ENCODE results near the gene GJA9. TPM values are rescaled to one million over a fixed set of nuclear protein-coding genes. Genes with fewer than 3 reads are reported as not detected.

The GJA9 gene
- total RNA-seq, 2 donors from 2014 or later = 0.09 to 0.28 TPM

GRCh38 chr1:38888423-38889333, 7.3 kb upstream of the GJA9 start:
- H3K4me3 ChIP-seq = no peak overlapping the region
- H3K27me3 ChIP-seq (replicated peaks; ENCODE audit: insufficient read depth) = no peaks in the 10 kb centered on the region
- WGBS = 83% methylated on average over 9 of the region's 9 CpGs
- H3K36me3 ChIP-seq = no peaks in the 10 kb centered on the region
- TF ChIP-seq POLR2AphosphoS5 (IDR thresholded peaks at IDR 0.05) (no peak), POLR2A (IDR thresholded peaks at IDR 0.05) (no peak)
- TF ChIP-seq, protein P1, sequence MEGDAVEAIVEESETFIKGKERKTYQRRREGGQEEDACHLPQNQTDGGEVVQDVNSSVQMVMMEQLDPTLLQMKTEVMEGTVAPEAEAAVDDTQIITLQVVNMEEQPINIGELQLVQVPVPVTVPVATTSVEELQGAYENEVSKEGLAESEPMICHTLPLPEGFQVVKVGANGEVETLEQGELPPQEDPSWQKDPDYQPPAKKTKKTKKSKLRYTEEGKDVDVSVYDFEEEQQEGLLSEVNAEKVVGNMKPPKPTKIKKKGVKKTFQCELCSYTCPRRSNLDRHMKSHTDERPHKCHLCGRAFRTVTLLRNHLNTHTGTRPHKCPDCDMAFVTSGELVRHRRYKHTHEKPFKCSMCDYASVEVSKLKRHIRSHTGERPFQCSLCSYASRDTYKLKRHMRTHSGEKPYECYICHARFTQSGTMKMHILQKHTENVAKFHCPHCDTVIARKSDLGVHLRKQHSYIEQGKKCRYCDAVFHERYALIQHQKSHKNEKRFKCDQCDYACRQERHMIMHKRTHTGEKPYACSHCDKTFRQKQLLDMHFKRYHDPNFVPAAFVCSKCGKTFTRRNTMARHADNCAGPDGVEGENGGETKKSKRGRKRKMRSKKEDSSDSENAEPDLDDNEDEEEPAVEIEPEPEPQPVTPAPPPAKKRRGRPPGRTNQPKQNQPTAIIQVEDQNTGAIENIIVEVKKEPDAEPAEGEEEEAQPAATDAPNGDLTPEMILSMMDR (IDR thresholded peaks at IDR 0.05) = no peak
- H3K9me3 ChIP-seq = no peaks in the 10 kb centered on the region
- H3K4me1 ChIP-seq (replicated peaks) = no peaks in the 10 kb centered on the region
- H3K27ac ChIP-seq = no peak overlapping the region
- intact Hi-C loops (cut with DNase I) = no loop called here
- no peak for DNase-seq (ENCODE audit: low spot score)

DNA sequence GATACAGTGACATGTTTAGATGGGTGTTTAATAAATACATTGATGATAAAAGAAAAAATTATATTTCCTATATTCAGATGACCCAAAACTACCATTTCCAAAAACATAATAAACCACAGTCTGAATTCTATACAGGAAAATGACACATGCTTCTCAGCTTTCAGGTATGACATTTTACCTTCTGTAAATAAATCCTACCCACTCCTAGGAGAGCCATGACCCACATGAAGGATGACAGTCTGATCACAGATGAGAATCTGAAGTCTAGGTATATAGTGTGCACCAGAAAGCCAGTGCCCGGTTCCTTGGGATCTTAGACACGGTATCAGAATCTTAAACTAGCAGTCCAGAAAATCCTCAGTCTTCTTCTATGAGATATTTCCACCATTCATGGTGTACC, 3.7 kb upstream of the GJA9 start:
- 96% methylated on average over 2 of the region's 2 CpGs for WGBS
- no peaks in the 10 kb centered on the region for H3K4me1 ChIP-seq (replicated peaks)
- H3K4me3 ChIP-seq = no peak overlapping the region
- no peak overlapping the region for H3K27ac ChIP-seq
- TF ChIP-seq POLR2AphosphoS5 (IDR thresholded peaks at IDR 0.05) (no peak), POLR2A (IDR thresholded peaks at IDR 0.05) (no peak)
- TF ChIP-seq, protein P1 (IDR thresholded peaks at IDR 0.05) = no peak
- H3K27me3 ChIP-seq (replicated peaks; ENCODE audit: insufficient read depth) = no peaks in the 10 kb centered on the region
- H3K9me3 ChIP-seq = no peaks in the 10 kb centered on the region
- H3K36me3 ChIP-seq = no peaks in the 10 kb centered on the region
- no peak for DNase-seq (ENCODE audit: low spot score)
- intact Hi-C loops (cut with DNase I) = no loop called here

- intact Hi-C loops (cut with DNase I) = no loop called here
- no peak for TF ChIP-seq POLR2AphosphoS5 (IDR thresholded peaks at IDR 0.05)
- no peak for TF ChIP-seq POLR2A (IDR thresholded peaks at IDR 0.05)
- TF ChIP-seq, protein P1 (IDR thresholded peaks at IDR 0.05) = no peak
- H3K4me3 ChIP-seq = no peak overlapping the region
Measured at GRCh38 chr1:38875811-38876210, 5.6 kb downstream of the GJA9 start.

DNA sequence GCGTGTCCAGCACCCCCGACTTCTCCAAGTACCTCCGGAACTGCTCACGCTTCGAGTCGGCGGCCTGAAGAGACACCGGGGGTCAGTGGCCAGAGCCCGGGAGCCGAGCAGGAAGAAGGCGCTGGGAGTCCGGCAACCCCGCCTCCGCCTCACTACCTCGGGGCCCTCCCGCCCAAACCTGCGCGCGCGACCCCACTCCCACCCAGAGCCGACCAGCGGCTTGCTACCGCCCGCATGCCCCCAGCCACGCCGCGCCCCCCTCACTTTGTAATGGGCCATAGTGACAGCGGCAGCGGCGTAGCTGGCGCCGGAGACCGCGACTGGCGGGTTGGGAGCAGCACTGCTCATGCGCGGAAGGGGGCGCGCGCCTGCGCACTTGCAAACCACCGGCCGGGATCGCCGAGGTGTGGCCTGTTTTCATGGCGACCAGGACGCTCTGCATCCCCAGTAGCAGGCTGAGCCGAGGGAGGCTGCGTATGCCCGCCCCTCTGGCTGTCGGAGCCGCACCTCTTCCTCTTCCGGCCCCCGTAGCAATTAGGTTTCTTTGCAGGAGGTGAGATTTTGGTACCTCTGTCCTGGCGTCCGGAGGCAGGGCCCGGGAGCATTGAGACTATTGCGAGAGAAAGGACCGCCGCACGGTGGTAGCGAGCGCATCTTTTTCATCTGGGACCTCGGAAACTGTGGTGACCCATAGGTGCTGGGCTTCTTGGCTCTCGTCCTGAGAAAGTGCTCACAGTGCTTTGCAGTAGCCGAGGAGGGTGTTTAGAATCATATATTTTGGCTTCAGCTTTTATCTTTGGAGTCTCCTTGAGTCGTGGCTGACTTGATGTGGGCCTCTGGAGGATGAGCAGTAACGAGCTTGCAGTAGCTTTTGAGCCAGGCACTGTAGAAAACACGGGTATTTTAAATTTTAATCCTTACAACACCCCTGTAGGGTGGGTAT, 8.1 kb downstream of the GJA9 start, which contains the start of gene MYCBP:
Gene MYCBP, minus strand, starts transcription at position 322 of the 943 bp plus-strand sequence. Its CDS starts 43 bp downstream, at position 279.
- Histone ChIP-seq H3K27ac (peak within 1 kb of the TSS; percentile 42 to 59), H3K27me3 (replicated peaks; ENCODE audit: insufficient read depth) (no peaks in the 10 kb centered on the region), H3K4me3 (peak within 1 kb of the TSS; percentile 59 to 64), H3K4me1 (replicated peaks) (no peaks in the 10 kb centered on the region), H3K36me3 (no peaks in the 10 kb centered on the region), H3K9me3 (no peaks in the 10 kb centered on the region)
- WGBS = under 1% methylated on average over 66 of the region's 69 CpGs
- DNase-seq (ENCODE audit: low spot score) = peak; percentile 94
- intact Hi-C loops (cut with DNase I) = no loop called here
- TF ChIP-seq, protein P1 (IDR thresholded peaks at IDR 0.05) = peak in 2 of 4 experiments; percentile 56
- TF ChIP-seq POLR2A (IDR thresholded peaks at IDR 0.05) (peak; percentile 56), POLR2AphosphoS5 (IDR thresholded peaks at IDR 0.05) (peak; percentile 98)

More at GRCh38 chr1:38875811-38876210, 5.6 kb downstream of the GJA9 start:
- Histone ChIP-seq H3K27me3 (replicated peaks; ENCODE audit: insufficient read depth) (no peaks in the 10 kb centered on the region), H3K36me3 (no peaks in the 10 kb centered on the region), H3K9me3 (no peaks in the 10 kb centered on the region), H3K27ac (no peak overlapping the region), H3K4me1 (replicated peaks) (no peaks in the 10 kb centered on the region)
- DNase-seq (ENCODE audit: low spot score) = no peak
- 94% methylated on average over 2 of the region's 2 CpGs for WGBS
